Neutrophil (primary cell): ENCODE data around the gene KRT78.

Experiments
- H3K27ac ChIP-seq: fragments of 200-600 bp; sonication (generic); 2 replicates; pipeline ENCODE4 v1.5.1; 2016; ENCODE audit warnings: mild to moderate bottlenecking, moderate library complexity
- H3K27me3 ChIP-seq: fragments of 200-600 bp; sonication (generic); 2 replicates; pipeline ENCODE4 v1.6.0; 2016; ENCODE audit warnings: mild to moderate bottlenecking
- H3K36me3 ChIP-seq: fragments of 200-600 bp; sonication (generic); 2 replicates; pipeline ENCODE4 v1.5.1; 2017
- H3K4me1 ChIP-seq, 2 experiments: fragments of 200-600 bp in 1 of 2; sonication (generic) in 1 of 2; 1 replicate in 1 of 2; 2 replicates in 1 of 2; pipeline versions ENCODE4 v1.5.1 to v1.6.1; 2013 to 2016; ENCODE audit warnings: low read depth in 1 of 2, low read length in 1 of 2, mild to moderate bottlenecking in 1 of 2, moderate library complexity in 1 of 2; ENCODE audit not compliant: control insufficient read depth in 1 of 2, insufficient read depth in 1 of 2
- H3K4me3 ChIP-seq, 2 experiments: fragments of 200-600 bp in 1 of 2; sonication (generic) in 1 of 2; 1 replicate in 1 of 2; 2 replicates in 1 of 2; pipeline ENCODE4 v1.5.1; 2013 to 2016; ENCODE audit warnings: low read depth in 1 of 2, low read length in 1 of 2, mild to moderate bottlenecking in 1 of 2, moderate library complexity in 1 of 2
- H3K9me3 ChIP-seq: fragments of 200-600 bp; sonication (generic); 2 replicates; pipeline ENCODE4 v1.5.1; 2016
- CTCF ChIP-seq: fragments of 200-600 bp; sonication (generic); IDR thresholded peaks from 2 replicates; pipeline ENCODE4 v1.5.1; 2016; ENCODE audit warnings: antibody characterized with exemption

KRT78 gene

GRCh38 chr12:52847335-52848102 is 1.3 kb downstream of the KRT78 start:
- TF ChIP-seq CTCF, result no peak
- Histone ChIP-seq H3K36me3 (no peaks in the 10 kb centered on the region), H3K4me1 (no peaks in the 10 kb centered on the region), H3K4me3 (no peak overlapping the region), H3K9me3 (no peaks in the 10 kb centered on the region), H3K27ac (no peak overlapping the region), H3K27me3 (no peaks in the 10 kb centered on the region)

DNA sequence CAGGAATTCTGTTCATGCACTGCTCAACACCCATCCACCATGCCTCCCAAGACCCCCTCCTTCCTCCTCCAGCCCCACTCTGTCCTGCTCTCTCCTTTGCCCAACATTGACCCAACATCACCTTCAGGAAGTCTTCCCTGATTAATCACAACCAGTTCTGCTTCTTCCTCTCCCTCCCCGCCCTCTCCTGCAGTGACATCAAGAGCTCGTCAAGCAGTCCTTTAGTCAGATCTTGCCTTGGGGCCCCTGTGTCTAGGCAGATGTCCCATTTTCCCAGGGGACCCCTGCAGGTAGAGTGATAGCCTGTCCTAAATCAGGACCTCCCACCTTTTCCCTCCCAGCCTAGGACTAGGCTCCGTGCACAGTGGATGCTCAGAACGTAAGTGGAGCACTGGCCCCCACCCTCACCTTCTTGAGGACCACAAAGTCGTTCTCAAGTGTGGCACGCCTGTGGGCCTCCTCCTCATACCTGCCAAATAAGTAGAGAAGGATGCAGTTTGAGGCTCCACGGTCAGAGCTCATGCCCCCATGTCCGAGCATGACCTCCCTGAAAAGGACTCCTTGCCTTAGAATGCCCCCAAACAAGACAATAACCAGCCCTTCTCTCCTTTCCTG is 2.3 kb downstream of the KRT78 start:
- no peak for TF ChIP-seq CTCF
- Histone ChIP-seq H3K27me3 (no peaks in the 10 kb centered on the region), H3K4me3 (no peak overlapping the region), H3K4me1 (no peaks in the 10 kb centered on the region), H3K27ac (no peak overlapping the region), H3K36me3 (no peaks in the 10 kb centered on the region), H3K9me3 (no peaks in the 10 kb centered on the region)

DNA sequence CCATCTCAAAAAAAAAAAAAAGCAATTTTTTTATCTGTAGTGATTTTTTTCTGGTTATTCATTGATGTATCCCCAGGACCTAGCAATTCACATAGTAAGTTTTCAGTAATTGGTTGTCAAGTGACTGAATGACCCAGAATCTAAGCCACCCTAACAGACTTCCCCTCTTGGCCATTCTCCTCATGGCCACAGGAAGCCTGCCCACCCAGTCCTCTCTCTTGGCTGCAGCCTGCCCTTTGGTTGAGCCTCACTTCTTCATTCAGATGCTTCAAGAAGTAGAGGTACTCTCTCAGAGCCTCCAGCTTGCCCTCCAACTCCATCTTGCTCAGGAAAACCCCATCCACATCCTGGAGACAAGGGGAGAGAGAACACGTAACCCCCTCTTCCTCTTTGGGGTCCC is 2.8 kb downstream of the KRT78 start:
- no peaks in the 10 kb centered on the region for H3K36me3 ChIP-seq
- no peak overlapping the region for H3K4me3 ChIP-seq
- H3K27ac ChIP-seq, result no peak overlapping the region
- no peaks in the 10 kb centered on the region for H3K4me1 ChIP-seq
- TF ChIP-seq CTCF, result no peak
- H3K9me3 ChIP-seq, result no peaks in the 10 kb centered on the region
- no peaks in the 10 kb centered on the region for H3K27me3 ChIP-seq

DNA sequence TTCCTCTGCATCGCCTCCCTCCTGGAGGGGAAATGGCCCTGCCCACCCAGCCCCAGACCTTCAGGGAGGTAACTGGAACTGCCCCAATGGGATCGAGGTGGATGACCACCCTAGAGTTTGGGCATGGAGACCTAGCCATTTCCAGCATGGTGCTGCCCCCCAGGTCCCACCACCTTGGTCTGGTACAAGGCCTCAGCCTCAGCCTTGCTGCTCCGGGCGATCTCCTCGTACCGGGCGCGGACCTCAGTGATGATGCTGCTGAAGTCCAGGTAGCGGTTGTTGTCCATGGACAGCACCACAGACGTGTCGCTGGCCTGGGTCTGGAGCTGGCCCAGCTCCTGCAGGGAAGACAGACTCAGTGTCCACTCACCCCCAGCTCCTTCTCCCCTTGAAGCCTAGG is 4.4 kb downstream of the KRT78 start:
- no peak overlapping the region for H3K4me3 ChIP-seq
- H3K36me3 ChIP-seq, result no peaks in the 10 kb centered on the region
- peaks cover 4% of the 10 kb centered on the region for H3K27me3 ChIP-seq
- no peak overlapping the region for H3K27ac ChIP-seq
- no peaks in the 10 kb centered on the region for H3K4me1 ChIP-seq
- no peaks in the 10 kb centered on the region for H3K9me3 ChIP-seq
- TF ChIP-seq CTCF, result no peak

GRCh38 chr12:52839436-52840105 is 9.2 kb downstream of the KRT78 start:
- no peak overlapping the region for H3K27ac ChIP-seq
- H3K4me3 ChIP-seq, result no peak overlapping the region
- peaks cover 11% of the 10 kb centered on the region for H3K27me3 ChIP-seq
- H3K36me3 ChIP-seq, result no peaks in the 10 kb centered on the region
- no peaks in the 10 kb centered on the region for H3K9me3 ChIP-seq
- TF ChIP-seq CTCF, result no peak
- no peaks in the 10 kb centered on the region for H3K4me1 ChIP-seq
